ENCODE measurements around the gene ZBTB7C.

The ZBTB7C gene

GRCh38 chr18:48139431-48140347 lies 269.5 kb downstream of the ZBTB7C start:
- no peak for DNase-seq (ENCODE audit: low read depth in 2 of 2)

- DNase-seq (ENCODE audit: low read depth in 2 of 2): no peak
Observed at GRCh38 chr18:48138660-48139430, 270.3 kb downstream of the ZBTB7C start.

GRCh38 chr18:48138210-48138609 lies 271.0 kb downstream of the ZBTB7C start:
- DNase-seq (ENCODE audit: low read depth in 2 of 2): no peak

GRCh38 chr18:48137374-48138081 lies 271.7 kb downstream of the ZBTB7C start:
- DNase-seq (ENCODE audit: low read depth in 2 of 2): no peak

- DNase-seq (ENCODE audit: low read depth in 2 of 2): no peak
Observed at GRCh38 chr18:48136827-48137373, 272.3 kb downstream of the ZBTB7C start.

- DNase-seq (ENCODE audit: low read depth in 2 of 2): no peak
Observed at GRCh38 chr18:48136051-48136826, 272.9 kb downstream of the ZBTB7C start.

- DNase-seq (ENCODE audit: low read depth in 2 of 2): no peak
Observed at GRCh38 chr18:48135436-48135966, 273.7 kb downstream of the ZBTB7C start.

- no peak for DNase-seq (ENCODE audit: low read depth in 2 of 2)
Observed at GRCh38 chr18:48134609-48135008, 274.6 kb downstream of the ZBTB7C start.

- no peak for DNase-seq (ENCODE audit: low read depth in 2 of 2)
Observed at GRCh38 chr18:48133671-48134251, 275.4 kb downstream of the ZBTB7C start.

GRCh38 chr18:48132797-48133655 lies 276.2 kb downstream of the ZBTB7C start:
- no peak for DNase-seq (ENCODE audit: low read depth in 2 of 2)

GRCh38 chr18:48131042-48131441 lies 278.1 kb downstream of the ZBTB7C start:
- DNase-seq (ENCODE audit: low read depth in 2 of 2): no peak

- no peak for DNase-seq (ENCODE audit: low read depth in 2 of 2)
Observed at GRCh38 chr18:48129621-48130082, 279.5 kb downstream of the ZBTB7C start.

- no peak for DNase-seq (ENCODE audit: low read depth in 2 of 2)
Observed at GRCh38 chr18:48127606-48128005, 281.6 kb downstream of the ZBTB7C start.

- DNase-seq (ENCODE audit: low read depth in 2 of 2): no peak
Observed at GRCh38 chr18:48126240-48126639, 282.9 kb downstream of the ZBTB7C start.

- no peak for DNase-seq (ENCODE audit: low read depth in 2 of 2)
Observed at GRCh38 chr18:48125724-48126123, 283.5 kb downstream of the ZBTB7C start.

GRCh38 chr18:48124857-48125626 lies 284.1 kb downstream of the ZBTB7C start:
- DNase-seq (ENCODE audit: low read depth in 2 of 2): peak; percentile 5 to 48

GRCh38 chr18:48123941-48124340 lies 285.2 kb downstream of the ZBTB7C start:
- DNase-seq (ENCODE audit: low read depth in 2 of 2): no peak

GRCh38 chr18:48123324-48123723 lies 285.9 kb downstream of the ZBTB7C start:
- no peak for DNase-seq (ENCODE audit: low read depth in 2 of 2)

GRCh38 chr18:48122816-48123215 lies 286.4 kb downstream of the ZBTB7C start:
- DNase-seq (ENCODE audit: low read depth in 2 of 2): no peak
